Measurements from ENCODE around the gene ZNF496.
"Not testable (repeated sequence)": the region's sequence is repeated elsewhere in the genome, so short reads cannot be mapped to it uniquely, and the experiment has no call there.

Gene ZNF496

GRCh38 chr1:247291161-247291560 lies 40.5 kb downstream of the ZNF496 start:
- DNase-seq, result no peak

GRCh38 chr1:247290576-247290975 lies 41.1 kb downstream of the ZNF496 start:
- DNase-seq, result no peak

- DNase-seq, result not testable (repeated sequence)
Observed at GRCh38 chr1:247289274-247289892, 42.3 kb downstream of the ZNF496 start.

GRCh38 chr1:247288341-247288740 lies 43.3 kb downstream of the ZNF496 start:
- no peak for DNase-seq

- no peak for DNase-seq
Observed at GRCh38 chr1:247287460-247287859, 44.2 kb downstream of the ZNF496 start.

- DNase-seq, result no peak
Observed at GRCh38 chr1:247286134-247286670, 45.5 kb downstream of the ZNF496 start.

- no peak for DNase-seq
Observed at GRCh38 chr1:247281001-247281574, 50.6 kb downstream of the ZNF496 start.

- no peak for DNase-seq
Observed at GRCh38 chr1:247277191-247277590, 54.5 kb downstream of the ZNF496 start.

- no peak for DNase-seq
Observed at GRCh38 chr1:247274605-247275256, 56.9 kb downstream of the ZNF496 start.

- no peak for DNase-seq
Observed at GRCh38 chr1:247273013-247273412, 58.7 kb downstream of the ZNF496 start.

GRCh38 chr1:247270003-247270402 lies 61.7 kb downstream of the ZNF496 start:
- DNase-seq, result no peak

- DNase-seq, result no peak
Observed at GRCh38 chr1:247269133-247269532, 62.5 kb downstream of the ZNF496 start.

- DNase-seq, result no peak
Observed at GRCh38 chr1:247268390-247269045, 63.1 kb downstream of the ZNF496 start.

- DNase-seq, result no peak
Observed at GRCh38 chr1:247266053-247266452, 65.6 kb downstream of the ZNF496 start.

- not testable (repeated sequence) for DNase-seq
Observed at GRCh38 chr1:247255772-247256171, 75.9 kb downstream of the ZNF496 start, which contains the start of gene VN1R5. Gene VN1R5, plus strand, starts transcription at chr1:247256072.

- no peak for DNase-seq
Observed at GRCh38 chr1:247247568-247247967, 84.1 kb downstream of the ZNF496 start.

Measured in NCI-H1930 (cell line).